Fibroblast of the conjunctiva (primary cell): ENCODE results near the gene MAP3K20.
"Not testable (repeated sequence)": the region's sequence is repeated elsewhere in the genome, so short reads cannot be mapped to it uniquely, and the experiment has no call there.

ENCODE experiments used
- DNase-seq: peaks from one replicate; pipeline ENCODE4 v3.0.0-alpha.2; 2010; ENCODE audit warnings: low read depth

Gene MAP3K20

GRCh38 chr2:173235947-173236803 is 160.5 kb downstream of the MAP3K20 start:
- no peak for DNase-seq

GRCh38 chr2:173238385-173238784 is 162.7 kb downstream of the MAP3K20 start:
- no peak for DNase-seq

- no peak for DNase-seq
Observed at GRCh38 chr2:173238831-173239230, 163.2 kb downstream of the MAP3K20 start.

- DNase-seq, result no peak
Observed at GRCh38 chr2:173239644-173240043, 164.0 kb downstream of the MAP3K20 start.

GRCh38 chr2:173240083-173240482 is 164.4 kb downstream of the MAP3K20 start:
- no peak for DNase-seq

GRCh38 chr2:173241643-173242042 is 166.0 kb downstream of the MAP3K20 start:
- no peak for DNase-seq

- DNase-seq, result no peak
Observed at GRCh38 chr2:173247156-173247555, 171.5 kb downstream of the MAP3K20 start.

GRCh38 chr2:173248381-173248780 is 172.7 kb downstream of the MAP3K20 start:
- DNase-seq, result no peak

- no peak for DNase-seq
Observed at GRCh38 chr2:173249661-173250641, 174.3 kb downstream of the MAP3K20 start.

- DNase-seq, result no peak
Observed at GRCh38 chr2:173251225-173251624, 175.6 kb downstream of the MAP3K20 start.

GRCh38 chr2:173252581-173252980 is 176.9 kb downstream of the MAP3K20 start:
- no peak for DNase-seq

- DNase-seq, result no peak
Observed at GRCh38 chr2:173254659-173255058, 179.0 kb downstream of the MAP3K20 start.

GRCh38 chr2:173258701-173259100 is 183.1 kb downstream of the MAP3K20 start:
- DNase-seq, result no peak

- not testable (repeated sequence) for DNase-seq
Observed at GRCh38 chr2:173262356-173262755, 186.7 kb downstream of the MAP3K20 start.

GRCh38 chr2:173264151-173264550 is 188.5 kb downstream of the MAP3K20 start:
- DNase-seq, result no peak

GRCh38 chr2:173264603-173265366 is 189.1 kb downstream of the MAP3K20 start:
- no peak for DNase-seq

- DNase-seq, result no peak
Observed at GRCh38 chr2:173271135-173271534, 195.5 kb downstream of the MAP3K20 start.

- no peak for DNase-seq
Observed at GRCh38 chr2:173271825-173272224, 196.2 kb downstream of the MAP3K20 start.

GRCh38 chr2:173272849-173273248 is 197.2 kb downstream of the MAP3K20 start:
- DNase-seq, result no peak

- no peak for DNase-seq
Observed at GRCh38 chr2:173278794-173279526, 203.3 kb downstream of the MAP3K20 start.

GRCh38 chr2:173279527-173279868 is 203.9 kb downstream of the MAP3K20 start:
- no peak for DNase-seq
